K562 (cell line): ENCODE measurements around the gene CACNB2. TPM values are rescaled to one million over a fixed set of nuclear protein-coding genes. Genes with fewer than 3 reads are reported as not detected.

Experiments
- ATAC-seq: fragments of 200-7000 bp; cut with Tn5 transposase; 3 replicates; pipeline ENCODE4 v1.9.1; 2020; ENCODE audit warnings: moderate library complexity
- BruUV-seq: library from RNA; stranded (reverse); fragments of 400-500 nt; replicated peaks from 2 replicates; lab custom pipeline; 2021; lab: Mats Ljungman, UMichigan
- CTCF ChIA-PET: fragments of 300-600 bp; formaldehyde crosslinking; extraction: SDS; loops from one replicate; lab custom pipeline; 2021; ENCODE audit warnings: low intra/inter-chr PET ratio; lab: Yijun Ruan, JAX
- POLR2A ChIA-PET: fragments of 300-600, 350-650 bp; sonication (Branson Sonifier 250); formaldehyde crosslinking; extraction: SDS; loops from one replicate; lab custom pipeline; 2021; ENCODE audit warnings: antibody characterized with exemption, inconsistent platforms; lab: Yijun Ruan, JAX
- DNase-seq, 4 experiments: peaks; one replicate each; pipeline versions ENCODE4 v3.0.0 to v3.0.0-alpha.2; 2011 to 2018; ENCODE audit warnings: low spot score in 3 of 4, mixed read lengths in 3 of 4; ENCODE audit errors: extremely low read depth in 1 of 4
- FAIRE-seq: peaks from 2 replicates; lab custom pipeline; 2011; peaks lifted over from hg19 to GRCh38; lab: Jason Lieb, UNC
- H2AFZ ChIP-seq: 2 replicates; pipeline ENCODE4 v1.6.0; 2011; ENCODE audit warnings: low read depth, low read length, control low read depth, inconsistent platforms
- H3K27ac ChIP-seq: fragments of 200-600 bp; 3 replicates; pipeline ENCODE4 v1.8.0; 2011; ENCODE audit warnings: low read depth, mild to moderate bottlenecking, control low read depth, inconsistent platforms, low read length, moderate library complexity, mixed read lengths; ENCODE audit errors: extremely low read depth
- H3K27me3 ChIP-seq, 2 experiments: fragments of 300-600 bp in 1 of 2; 2 replicates in 1 of 2; 3 replicates in 1 of 2; pipeline versions ENCODE4 v1.6.0 to v1.8.0; 2011; ENCODE audit warnings: inconsistent platforms in 2 of 2, low read length in 2 of 2, mild to moderate bottlenecking in 1 of 2, mixed read lengths in 1 of 2, moderate library complexity in 1 of 2; ENCODE audit not compliant: control insufficient read depth in 2 of 2, insufficient read depth in 2 of 2
- H3K36me3 ChIP-seq: fragments of 300-600 bp; 3 replicates; pipeline ENCODE4 v1.8.0; 2011; ENCODE audit warnings: mild to moderate bottlenecking, low read length, inconsistent platforms; ENCODE audit not compliant: control insufficient read depth, insufficient read depth
- H3K4me1 ChIP-seq, 2 experiments: fragments of 200-600 bp in 1 of 2; replicated peaks in 1 of 2; 2 replicates in 1 of 2; 3 replicates in 1 of 2; pipeline versions ENCODE4 v1.5.1 to v1.8.0; 2011; ENCODE audit warnings: inconsistent platforms in 2 of 2, low read length in 2 of 2, mild to moderate bottlenecking in 1 of 2, mixed read lengths in 1 of 2, moderate library complexity in 1 of 2; ENCODE audit not compliant: control insufficient read depth in 2 of 2, insufficient read depth in 2 of 2
- H3K4me2 ChIP-seq: 2 replicates; pipeline ENCODE4 v1.6.1; 2011; ENCODE audit warnings: low read length, control low read depth, inconsistent platforms, mixed read lengths; ENCODE audit not compliant: insufficient read depth
- H3K4me3 ChIP-seq: fragments of 200-600 bp; sonication (generic), shearing (Covaris generic); 2 replicates; pipeline ENCODE4 v1.5.1; 2016; ENCODE audit warnings: control low read depth, inconsistent platforms
- H3K79me2 ChIP-seq: fragments of 200-600 bp; 3 replicates; pipeline ENCODE4 v1.8.0; 2011; ENCODE audit warnings: low read length, inconsistent platforms; ENCODE audit not compliant: control insufficient read depth, insufficient read depth
- H3K9ac ChIP-seq, 2 experiments: 2 replicates each; pipeline versions ENCODE4 v1.6.0 to v1.6.1; 2011; ENCODE audit warnings: low read depth in 2 of 2, low read length in 2 of 2, control low read depth in 1 of 2, inconsistent platforms in 1 of 2, mild to moderate bottlenecking in 1 of 2, mixed read lengths in 1 of 2; ENCODE audit not compliant: insufficient read depth in 1 of 2
- H3K9me1 ChIP-seq: one replicate; pipeline ENCODE4 v1.6.0; 2011; ENCODE audit warnings: inconsistent platforms, mild to moderate bottlenecking, low read length, moderate library complexity; ENCODE audit not compliant: control insufficient read depth, insufficient read depth
- H3K9me3 ChIP-seq: replicated peaks from 2 replicates; pipeline ENCODE4 v1.5.1; 2011; ENCODE audit warnings: low read depth, low read length, inconsistent platforms; ENCODE audit not compliant: control insufficient read depth, insufficient read depth
- H4K20me1 ChIP-seq: replicated peaks from 2 replicates; pipeline ENCODE4 v1.6.1; 2011; ENCODE audit warnings: low read length, inconsistent platforms, mixed read lengths; ENCODE audit not compliant: control insufficient read depth, insufficient read depth
- ELK3 ChIP-seq: fragments of 450-650 bp; formaldehyde crosslinking; IDR thresholded peaks from 2 replicates; pipeline ENCODE4 v1.4.0; 2020; ENCODE audit warnings: mild to moderate bottlenecking
- NFE2 ChIP-seq: IDR thresholded peaks from 2 replicates; pipeline ENCODE4 v1.6.1; 2014; ENCODE audit warnings: antibody characterized with exemption, low read depth
- ZBTB8A ChIP-seq: fragments of 450-650 bp; IDR thresholded peaks from 2 replicates; pipeline ENCODE4 v1.6.1; 2018; ENCODE audit warnings: mild to moderate bottlenecking, moderate library complexity; ENCODE audit not compliant: partially characterized antibody
- WGBS: fragments of 100-300 bp; shearing (Covaris generic); methylation state at CpG from one replicate; pipeline ENCODE4 v1.1.6; 2016; ENCODE audit warnings: low coverage, mixed read lengths; ENCODE audit not compliant: insufficient coverage; ENCODE audit errors: missing lambda C conversion rate; 5-methylcytosine and 5-hydroxymethylcytosine counted together
- in situ Hi-C: fragments of 300-500 bp; cut with MboI; formaldehyde crosslinking; loops from 4 replicates; pipeline ENCODE4 v1.15.0; 2018; ENCODE audit warnings: inconsistent platforms, mixed read lengths
- intact Hi-C: fragments of 100-400 bp; cut with micrococcal nuclease; formaldehyde crosslinking; loops from 2 replicates; pipeline ENCODE4 v1.14.2; 2022
- polyA plus RNA-seq, 8 experiments: library from polyadenylated mRNA; depleted of rRNA in 4 of 8; stranded (reverse) in 5 of 8; unstranded in 3 of 8; fragments of >200 nt; fragmentation: Nextera tagmentation in 2 of 8; fragmentation: Illumina TruSeq in 1 of 8; extraction: Ambion mirVana in 2 of 8; extraction: Trizol in 1 of 8; gene quantifications; 2 replicates each; pipeline versions ENCODE4 v1.2.1 to v1.2.3, GENCODE V29; 2011 to 2014; ENCODE audit warnings: inconsistent platforms in 1 of 8, missing spikeins in 1 of 8
- total RNA-seq, 7 experiments: library from RNA; depleted of rRNA in 6 of 7; stranded (reverse); fragments of >200 nt in 6 of 7; fragmentation: Illumina TruSeq in 2 of 7; extraction: Trizol in 2 of 7; gene quantifications; 2 replicates each; pipeline versions ENCODE4 v1.2.1 to v1.2.3, GENCODE V29; 2011 to 2021; ENCODE audit warnings: low replicate concordance in 1 of 7

The CACNB2 gene
- total and polyA plus RNA-seq, 9 of the 15 experiments (the other 6 are each of a cell fraction or from before 2014, with no cell fraction given): 1.8 to 2.2 TPM; not detected in 7

GRCh38 chr10:18418541-18419215, 278.5 kb downstream of the CACNB2 start (continued):
- no peak for TF ChIP-seq ELK3

- no peaks in the 10 kb centered on the region for H3K36me3 ChIP-seq
- no peak for DNase-seq
- TF ChIP-seq ZBTB8A (no peak), NFE2 (no peak)
- TF ChIP-seq, all 486 proteins: peak for 0
- no TSS peak for BruUV-seq
- no peak overlapping the region for H3K4me3 ChIP-seq
- no peak overlapping the region for H2AFZ ChIP-seq
- H3K9me3 ChIP-seq: no peaks in the 10 kb centered on the region
- 0% methylated on average over 2 of the region's 2 CpGs for WGBS
- in situ Hi-C loops: no loop called here
- no peak overlapping the region for H3K4me2 ChIP-seq
- no peaks in the 10 kb centered on the region for H3K27me3 ChIP-seq
- no peak overlapping the region for H3K27ac ChIP-seq
- H3K9me1 ChIP-seq: no peaks in the 10 kb centered on the region
- no peaks in the 10 kb centered on the region for H4K20me1 ChIP-seq
- intact Hi-C loops: no loop called here
- no peak overlapping the region for H3K9ac ChIP-seq
- CTCF ChIA-PET: no interaction called here
- ATAC-seq: no peak
- FAIRE-seq: no peak
- no peaks in the 10 kb centered on the region for H3K79me2 ChIP-seq
- no peaks in the 10 kb centered on the region for H3K4me1 ChIP-seq
- POLR2A ChIA-PET: no interaction called here
Measured at GRCh38 chr10:18419945-18420344, 279.7 kb downstream of the CACNB2 start.
